ENCODE measurements around the gene VPS35.
A peak's percentile ranks its signal among the peaks of the same experiment; 100 is the strongest.

The VPS35 gene

DNA sequence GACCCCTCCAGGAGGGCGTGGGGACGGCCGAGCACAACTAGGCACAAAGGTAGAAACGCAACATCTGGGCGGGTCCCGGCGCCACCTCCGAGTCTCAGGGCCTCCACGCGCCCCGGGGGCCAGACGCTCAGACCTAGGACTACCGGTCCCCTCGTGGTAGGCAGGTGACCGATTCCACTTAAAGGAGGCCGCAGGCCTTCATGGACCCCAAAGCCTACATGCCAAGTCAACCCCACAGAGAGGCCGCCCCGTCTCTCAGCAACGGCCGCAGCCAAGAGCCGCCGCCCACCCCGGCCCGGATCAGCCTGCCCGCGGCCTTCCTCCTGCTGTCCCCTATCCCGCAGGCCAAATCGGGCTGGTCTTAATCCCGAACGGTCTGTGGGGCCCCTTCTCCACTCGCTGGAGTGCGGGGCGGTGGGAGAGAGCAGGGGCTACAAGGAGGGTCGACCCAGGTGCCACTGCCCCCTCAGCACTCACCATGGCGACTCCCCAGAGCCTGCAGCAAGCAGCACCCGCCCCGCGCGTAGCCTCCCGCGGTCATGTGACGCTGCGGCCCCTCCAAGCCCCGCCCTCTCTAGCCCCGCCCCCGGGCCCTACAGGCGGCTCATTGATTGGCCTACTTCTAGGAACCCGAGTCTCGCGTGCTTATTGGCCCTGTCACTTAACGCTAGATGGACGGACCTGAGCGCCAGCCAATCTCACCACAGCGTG, at the start of gene VPS35:
Gene VPS35, minus strand, starts transcription at position 525 of the 711 bp plus-strand sequence. Its CDS starts 45 bp downstream, at position 480.
- DNase-seq (ENCODE audit: low spot score): peak; percentile 97

- no peak for DNase-seq (ENCODE audit: low spot score)
Observed at GRCh38 chr16:46737621-46738214, 48.7 kb upstream of the VPS35 start.

DNA sequence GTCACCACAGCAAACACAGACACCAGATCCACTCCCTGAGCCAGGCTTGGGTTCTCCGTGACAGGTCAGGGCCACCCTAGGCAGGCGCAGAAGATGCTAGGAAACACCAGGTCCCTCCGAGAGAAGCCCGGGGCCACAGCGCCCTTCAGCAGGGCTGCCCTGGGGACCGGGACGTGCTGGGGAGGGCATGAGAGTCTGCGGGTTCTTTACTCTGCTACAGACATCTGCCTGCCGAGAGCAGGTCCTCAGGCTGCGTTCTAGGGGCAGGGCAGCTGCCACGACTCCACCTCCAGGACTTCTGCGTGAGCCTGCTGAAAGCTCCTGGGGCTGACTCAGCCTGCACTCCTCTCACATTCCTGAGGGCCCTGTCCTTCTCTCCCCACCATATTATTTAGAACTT, 47.7 kb upstream of the VPS35 start:
- no peak for DNase-seq (ENCODE audit: low spot score)

DNA sequence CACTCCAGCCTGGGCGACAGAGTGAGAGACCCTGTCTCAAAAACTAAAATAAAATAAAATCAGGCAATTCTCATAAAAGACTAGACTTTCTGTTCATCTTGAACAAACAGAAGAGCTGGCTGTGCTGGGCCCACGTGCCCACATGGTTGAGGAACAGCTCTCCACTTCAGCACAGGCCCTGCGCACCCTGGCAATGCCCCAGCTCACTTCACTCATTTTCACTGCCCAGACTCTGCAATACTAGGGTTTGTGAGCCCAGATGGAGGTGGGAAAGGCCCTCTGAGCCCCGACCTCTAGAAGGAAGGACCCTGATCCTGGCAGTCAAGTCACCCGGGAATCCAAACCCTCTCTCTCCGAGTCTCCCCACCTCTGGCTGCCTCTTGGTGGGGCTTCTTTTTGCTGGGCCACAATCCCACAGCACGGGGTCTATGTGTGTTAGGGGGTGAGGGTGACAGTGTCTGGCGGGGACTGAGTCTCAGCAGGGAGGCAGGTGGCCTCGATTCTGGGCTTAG, 44.4 kb upstream of the VPS35 start:
- no peak for DNase-seq (ENCODE audit: low spot score)

DNA sequence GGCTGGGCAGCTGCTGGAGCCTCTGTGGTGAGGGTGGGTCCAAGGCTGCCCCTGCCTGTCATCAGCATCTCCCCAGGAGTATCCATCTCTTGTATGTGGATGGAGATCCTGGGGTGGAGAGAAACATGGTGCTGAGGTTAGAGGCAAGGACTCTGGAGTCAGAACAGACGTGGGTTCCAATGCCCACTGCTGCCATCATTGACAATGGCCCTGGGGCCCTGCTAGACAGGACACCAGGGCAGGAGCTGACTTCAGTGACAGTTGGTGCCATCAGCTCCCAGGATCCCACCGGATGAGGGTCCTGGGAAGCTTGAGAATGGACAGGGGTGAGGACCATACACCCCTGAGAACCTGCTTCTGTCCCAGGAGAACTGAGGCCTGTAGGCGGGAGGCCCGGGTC, 43.6 kb upstream of the VPS35 start:
- no peak for DNase-seq (ENCODE audit: low spot score)

DNA sequence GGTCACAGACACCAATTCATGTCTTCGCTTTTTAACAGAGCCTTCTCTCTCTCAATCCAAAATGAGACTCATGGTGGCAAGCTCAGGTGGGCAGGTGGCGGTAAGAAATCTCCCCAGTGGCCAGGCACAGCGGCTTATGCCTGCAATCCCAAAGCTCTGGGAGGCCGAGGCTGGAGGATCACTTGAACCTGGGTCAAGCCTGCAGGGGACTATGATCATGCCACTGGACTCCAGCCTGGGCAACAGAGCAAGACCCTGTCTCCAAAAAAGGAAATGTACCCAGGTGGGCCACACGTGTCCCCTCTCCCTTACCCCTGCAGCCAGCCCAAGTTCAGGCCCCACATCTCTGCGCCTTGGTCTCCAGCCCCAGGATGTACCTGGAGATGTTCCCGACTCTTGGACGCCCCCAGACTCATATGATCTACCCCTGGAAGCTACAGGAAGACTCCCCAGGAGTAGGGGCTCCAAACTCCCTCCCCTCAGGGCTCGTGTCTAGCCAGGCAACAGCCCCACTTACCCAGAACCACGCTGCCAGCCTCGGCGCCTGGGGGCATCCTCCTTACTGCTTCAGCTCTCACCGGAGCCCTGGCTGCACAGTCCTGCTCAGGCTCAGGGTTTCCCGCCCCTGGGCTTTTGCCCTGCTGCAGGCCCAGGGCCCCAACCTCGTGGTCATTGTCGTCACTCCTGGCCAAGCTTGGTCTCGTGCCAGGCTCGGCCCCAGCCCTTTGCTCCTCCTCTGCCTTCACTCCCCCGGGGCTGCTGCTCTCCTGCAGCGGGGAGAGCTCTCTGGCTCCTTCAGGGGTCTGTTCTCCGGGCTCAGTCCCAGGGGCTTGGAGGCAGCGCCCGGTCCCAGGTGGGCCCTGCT, 42.9 kb upstream of the VPS35 start:
- DNase-seq (ENCODE audit: low spot score): no peak

DNA sequence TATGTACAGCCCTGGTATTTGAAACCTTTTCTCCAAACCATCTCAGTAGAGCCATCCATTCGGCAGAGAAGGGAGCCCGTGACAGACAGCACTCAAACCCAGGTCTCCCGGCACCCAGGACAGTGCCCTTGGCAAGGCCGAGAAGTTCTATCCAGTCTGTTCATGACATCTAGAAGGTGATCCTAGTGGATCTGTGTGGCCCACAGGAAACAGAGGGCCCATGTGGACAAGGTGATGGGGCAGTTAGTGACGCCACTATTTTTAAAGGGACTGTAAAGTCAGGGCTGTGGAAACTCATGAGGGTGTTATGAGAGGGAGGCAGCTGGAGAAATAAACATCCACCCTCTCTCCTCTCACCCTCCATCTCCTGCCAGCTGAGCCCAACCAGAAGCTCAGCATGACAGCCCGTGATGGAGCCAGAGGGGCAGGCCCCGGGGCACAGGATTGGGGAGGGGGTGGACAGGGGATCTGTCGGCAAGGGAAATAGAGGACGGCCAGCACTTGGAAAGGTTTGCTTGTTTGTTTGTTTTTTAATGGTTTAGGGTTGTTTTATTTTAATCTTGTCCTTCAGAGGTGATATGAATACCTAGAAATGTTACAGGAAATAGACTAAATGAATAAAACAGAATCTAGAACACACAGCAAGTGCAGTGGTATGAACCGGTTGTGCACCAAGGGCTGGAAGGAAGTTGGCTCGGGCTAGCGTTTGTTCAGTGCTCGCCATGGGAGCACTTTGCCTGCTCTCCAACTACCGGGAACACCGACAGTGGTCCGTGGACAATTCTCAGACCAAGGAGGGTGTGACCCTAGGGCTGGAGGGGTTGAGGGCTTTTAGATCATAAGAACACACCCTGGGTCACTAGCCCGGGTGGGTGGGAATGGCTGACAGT, 42.1 kb upstream of the VPS35 start:
- no peak for DNase-seq (ENCODE audit: low spot score)

DNA sequence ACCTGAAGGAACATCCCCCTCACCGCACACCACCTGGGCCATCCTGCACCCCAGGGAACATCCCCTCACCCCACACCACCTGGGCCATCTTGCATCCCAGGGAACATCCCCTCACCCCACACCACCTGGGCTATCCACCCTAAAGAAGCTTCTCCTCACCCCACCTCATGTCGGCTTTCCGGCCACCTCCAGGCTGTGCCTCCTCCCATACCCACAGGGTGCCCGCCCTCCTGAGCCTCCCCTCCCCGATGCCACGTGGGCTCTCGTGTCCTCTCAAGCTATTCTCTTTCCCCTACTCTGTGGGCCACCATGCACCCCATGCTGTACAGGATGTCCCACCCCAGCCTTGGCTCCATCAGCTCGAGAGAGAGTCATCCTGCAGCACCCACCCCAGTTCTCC, 41.1 kb upstream of the VPS35 start:
- no peak for DNase-seq (ENCODE audit: low spot score)

- no peak for DNase-seq (ENCODE audit: low spot score)
Observed at GRCh38 chr16:46729326-46729995, 40.5 kb upstream of the VPS35 start.

DNA sequence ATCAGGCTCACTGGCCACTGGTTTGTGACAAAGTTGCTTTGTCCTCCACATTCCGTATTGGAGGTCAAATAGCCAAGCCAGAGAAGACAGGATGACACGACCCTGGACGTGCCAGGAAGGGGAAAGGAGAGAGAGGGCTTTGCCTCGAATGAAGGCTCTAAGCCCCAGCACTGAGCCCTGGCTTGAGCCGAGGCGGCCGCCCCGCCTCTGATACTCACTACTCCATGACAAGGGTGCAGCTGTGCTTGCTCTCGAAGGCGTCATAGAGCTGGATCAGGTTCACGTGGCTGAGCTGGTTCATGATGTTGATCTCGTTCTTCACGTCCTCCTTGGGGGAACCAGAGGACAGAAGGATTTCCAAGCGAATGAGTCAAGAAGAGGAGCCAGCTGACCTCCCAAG, 39.8 kb upstream of the VPS35 start:
- no peak for DNase-seq (ENCODE audit: low spot score)

- no peak for DNase-seq (ENCODE audit: low spot score)
Observed at GRCh38 chr16:46727630-46728029, 38.7 kb upstream of the VPS35 start.

DNA sequence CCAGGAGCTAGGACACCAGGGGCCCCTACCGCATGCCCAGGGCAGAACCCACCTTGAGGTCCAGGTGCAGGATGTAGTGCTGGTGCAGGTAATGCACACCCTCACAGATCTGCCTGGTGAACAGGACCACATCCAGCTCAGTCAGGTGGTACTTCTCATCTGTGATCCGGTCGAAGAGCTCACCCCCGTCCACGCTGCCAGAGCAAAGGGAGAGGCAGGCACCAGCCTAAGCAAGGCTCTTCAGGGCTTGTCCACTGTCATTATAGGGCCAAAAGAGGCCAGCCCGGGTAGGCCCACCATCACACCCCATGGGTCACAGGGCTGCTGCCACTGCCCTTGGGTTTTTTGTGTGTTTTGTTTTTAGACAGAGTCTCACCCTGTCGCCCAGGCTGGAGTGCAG, 38.2 kb upstream of the VPS35 start:
- DNase-seq (ENCODE audit: low spot score): no peak

DNA sequence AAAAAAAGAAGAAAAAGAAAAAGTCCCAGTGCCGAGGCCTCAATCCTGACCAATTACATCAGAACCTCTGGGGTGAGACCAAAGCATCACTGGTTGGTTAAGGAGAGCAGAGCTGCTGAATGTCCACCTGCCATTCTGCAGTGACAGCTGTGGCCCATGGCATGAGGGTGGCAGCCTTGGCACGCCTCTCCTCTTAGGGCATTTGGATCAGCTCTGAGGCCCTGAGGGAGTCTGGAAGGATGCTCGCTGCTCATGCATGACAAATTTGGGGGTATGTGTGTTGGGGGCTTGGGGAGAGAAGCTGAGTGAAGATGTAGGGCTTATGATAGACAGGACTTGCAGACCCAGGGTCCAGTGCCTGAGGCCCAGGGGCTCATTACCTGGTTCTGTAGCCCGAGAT, 32.9 kb upstream of the VPS35 start:
- DNase-seq (ENCODE audit: low spot score): no peak

GRCh38 chr16:46720619-46721018, 31.6 kb upstream of the VPS35 start:
- no peak for DNase-seq (ENCODE audit: low spot score)

DNA sequence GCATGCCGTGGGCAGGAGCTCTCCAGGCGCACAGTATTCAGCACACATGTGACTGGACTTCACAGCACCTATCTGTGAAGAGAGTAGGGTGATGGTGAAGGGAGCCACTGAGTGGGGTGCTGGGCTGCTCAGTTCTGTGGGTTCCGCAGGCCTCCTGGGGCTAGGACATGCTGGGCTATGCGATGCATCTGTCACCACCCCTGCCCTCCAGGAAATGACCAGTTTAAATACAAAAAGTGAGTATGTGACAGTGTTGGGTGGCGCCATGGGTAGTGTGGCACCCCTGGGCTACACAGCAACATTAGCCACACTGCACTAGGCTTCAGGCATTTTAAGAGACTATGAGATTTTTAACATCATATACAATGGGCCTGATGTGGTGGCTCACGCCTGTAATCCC, 30.6 kb upstream of the VPS35 start:
- no peak for DNase-seq (ENCODE audit: low spot score)

DNA sequence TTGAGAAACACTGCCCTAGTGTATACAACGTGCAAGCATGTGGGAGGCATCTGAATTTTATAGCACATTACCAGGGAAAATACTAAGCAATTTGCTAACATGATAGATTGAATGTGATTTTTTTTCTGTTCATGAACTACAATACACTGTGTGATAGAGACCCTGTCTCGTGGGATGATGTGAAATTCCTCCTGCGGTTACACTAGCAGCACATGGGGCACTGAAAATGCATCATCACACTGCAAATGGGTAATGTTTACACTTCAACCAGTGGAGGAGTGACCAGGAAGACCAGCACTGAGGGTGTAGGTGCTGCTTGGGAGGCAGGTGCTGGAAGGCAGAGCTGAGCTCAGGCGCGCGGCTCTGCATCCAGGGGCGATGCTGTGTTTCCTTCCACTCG, 29.2 kb upstream of the VPS35 start:
- DNase-seq (ENCODE audit: low spot score): no peak

DNA sequence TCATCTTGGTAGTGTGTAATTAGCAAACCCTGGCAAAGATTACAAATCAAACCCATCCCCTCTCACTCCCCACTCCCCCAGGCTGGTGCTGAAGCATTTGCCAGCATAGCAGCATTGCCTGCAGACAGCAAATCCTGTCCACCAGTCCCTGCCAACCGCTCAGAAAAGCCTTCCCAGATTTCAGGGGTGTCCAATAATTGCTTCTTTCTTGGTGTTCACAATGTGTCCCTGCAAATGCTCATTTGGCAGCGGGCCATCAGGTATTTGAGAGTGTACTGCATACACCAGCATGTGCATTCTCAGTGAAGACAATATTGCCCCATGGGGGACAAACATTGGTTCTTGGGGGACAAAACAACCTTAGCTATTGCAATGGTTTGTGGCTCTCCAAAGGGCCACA, 28.7 kb upstream of the VPS35 start:
- DNase-seq (ENCODE audit: low spot score): no peak

DNA sequence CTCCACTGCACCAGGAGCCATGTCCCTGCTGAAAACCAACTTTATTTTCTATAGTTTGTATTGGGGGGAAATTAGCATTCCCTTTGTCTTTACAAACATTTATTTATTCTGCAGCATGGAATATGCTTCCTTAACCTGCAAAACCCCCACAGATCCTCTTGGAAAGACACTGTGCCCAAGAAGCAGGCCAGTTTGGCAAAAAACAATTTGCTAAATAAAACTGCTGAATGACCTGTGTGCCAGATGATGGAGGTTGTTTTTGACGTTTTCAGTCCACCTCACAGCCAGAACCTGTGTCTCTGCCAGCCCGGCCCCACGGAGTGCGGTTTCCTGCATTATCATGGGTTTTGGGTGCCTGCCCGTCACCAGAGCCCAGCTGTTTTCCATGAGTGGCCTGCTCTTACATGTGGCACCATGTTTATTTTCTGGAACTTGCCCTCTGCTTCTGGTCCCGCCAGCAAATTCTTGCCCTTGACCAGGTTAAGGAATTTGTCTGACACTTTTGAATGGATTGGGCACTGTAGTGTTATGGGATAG, 26.9 kb upstream of the VPS35 start:
- DNase-seq (ENCODE audit: low spot score): no peak

- no peak for DNase-seq (ENCODE audit: low spot score)
Observed at GRCh38 chr16:46714797-46715591, 26.0 kb upstream of the VPS35 start.

GRCh38 chr16:46713634-46714033, 24.7 kb upstream of the VPS35 start:
- DNase-seq (ENCODE audit: low spot score): no peak
